ENCODE measurements around the gene SPINK7.
"Not testable (repeated sequence)": the region's sequence is repeated elsewhere in the genome, so short reads cannot be mapped to it uniquely, and the experiment has no call there.

SPINK7 gene

GRCh38 chr5:148312153-148312552 lies at the start of gene SPINK7:
SPINK7 (plus strand) TSS chr5:148312423; CDS start chr5:148312484, 61 bp downstream.
- DNase-seq (ENCODE audit: low read depth in 2 of 2), result no peak

GRCh38 chr5:148267962-148268361 lies 44.3 kb upstream of the SPINK7 start:
- DNase-seq (ENCODE audit: low read depth in 2 of 2), result no peak

GRCh38 chr5:148268566-148268965 lies 43.7 kb upstream of the SPINK7 start, which contains the start of gene SPINK13:
SPINK13 (plus strand) TSS chr5:148268794; CDS start chr5:148270073, 1,279 bp downstream.
- DNase-seq (ENCODE audit: low read depth in 2 of 2), result no peak

GRCh38 chr5:148275129-148275528 lies 37.1 kb upstream of the SPINK7 start:
- not testable (repeated sequence) for DNase-seq (ENCODE audit: low read depth in 2 of 2)

- not testable (repeated sequence) for DNase-seq (ENCODE audit: low read depth in 2 of 2)
Measured at GRCh38 chr5:148280893-148281292, 31.3 kb upstream of the SPINK7 start.

- not testable (repeated sequence) for DNase-seq (ENCODE audit: low read depth in 2 of 2)
Measured at GRCh38 chr5:148281336-148281735, 30.9 kb upstream of the SPINK7 start.

GRCh38 chr5:148290271-148291195 lies 21.7 kb upstream of the SPINK7 start:
- no peak for DNase-seq (ENCODE audit: low read depth in 2 of 2)

- DNase-seq (ENCODE audit: low read depth in 2 of 2), result no peak
Measured at GRCh38 chr5:148297731-148298130, 14.5 kb upstream of the SPINK7 start.

GRCh38 chr5:148306446-148306845 lies 5.8 kb upstream of the SPINK7 start:
- DNase-seq (ENCODE audit: low read depth in 2 of 2), result no peak

GRCh38 chr5:148309019-148309418 lies 3.2 kb upstream of the SPINK7 start:
- DNase-seq (ENCODE audit: low read depth in 2 of 2), result no peak

- no peak for DNase-seq (ENCODE audit: low read depth in 2 of 2)
Measured at GRCh38 chr5:148309746-148310145, 2.5 kb upstream of the SPINK7 start.

GRCh38 chr5:148311484-148311883 lies 739 bp upstream of the SPINK7 start:
- DNase-seq (ENCODE audit: low read depth in 2 of 2), result no peak

- no peak for DNase-seq (ENCODE audit: low read depth in 2 of 2)
Measured at GRCh38 chr5:148314187-148314586, 2.0 kb downstream of the SPINK7 start.

- no peak for DNase-seq (ENCODE audit: low read depth in 2 of 2)
Measured at GRCh38 chr5:148314731-148315130, 2.5 kb downstream of the SPINK7 start.

- DNase-seq (ENCODE audit: low read depth in 2 of 2), result not testable (repeated sequence)
Measured at GRCh38 chr5:148320011-148320963, 8.1 kb downstream of the SPINK7 start.

- no peak for DNase-seq (ENCODE audit: low read depth in 2 of 2)
Measured at GRCh38 chr5:148333262-148333849, 21.1 kb downstream of the SPINK7 start.

- no peak for DNase-seq (ENCODE audit: low read depth in 2 of 2)
Measured at GRCh38 chr5:148335259-148335658, 23.0 kb downstream of the SPINK7 start, which contains the start of gene SPINK9. SPINK9 (plus strand) TSS chr5:148335559; CDS start chr5:148335614, 55 bp downstream.

GRCh38 chr5:148336704-148337435 lies 24.6 kb downstream of the SPINK7 start:
- no peak for DNase-seq (ENCODE audit: low read depth in 2 of 2)

- DNase-seq (ENCODE audit: low read depth in 2 of 2), result no peak
Measured at GRCh38 chr5:148342371-148343045, 30.3 kb downstream of the SPINK7 start.

GRCh38 chr5:148343046-148343407 lies 30.8 kb downstream of the SPINK7 start:
- DNase-seq (ENCODE audit: low read depth in 2 of 2), result no peak

Measured in stimulated activated CD8-positive, alpha-beta memory T cell treated with anti-CD3 and anti-CD28 coated beads, Interleukin-2, amount 100 ng/mL, for 1 hour (primary cell).